Measurements from ENCODE around the gene MARK4.

MARK4 gene

DNA sequence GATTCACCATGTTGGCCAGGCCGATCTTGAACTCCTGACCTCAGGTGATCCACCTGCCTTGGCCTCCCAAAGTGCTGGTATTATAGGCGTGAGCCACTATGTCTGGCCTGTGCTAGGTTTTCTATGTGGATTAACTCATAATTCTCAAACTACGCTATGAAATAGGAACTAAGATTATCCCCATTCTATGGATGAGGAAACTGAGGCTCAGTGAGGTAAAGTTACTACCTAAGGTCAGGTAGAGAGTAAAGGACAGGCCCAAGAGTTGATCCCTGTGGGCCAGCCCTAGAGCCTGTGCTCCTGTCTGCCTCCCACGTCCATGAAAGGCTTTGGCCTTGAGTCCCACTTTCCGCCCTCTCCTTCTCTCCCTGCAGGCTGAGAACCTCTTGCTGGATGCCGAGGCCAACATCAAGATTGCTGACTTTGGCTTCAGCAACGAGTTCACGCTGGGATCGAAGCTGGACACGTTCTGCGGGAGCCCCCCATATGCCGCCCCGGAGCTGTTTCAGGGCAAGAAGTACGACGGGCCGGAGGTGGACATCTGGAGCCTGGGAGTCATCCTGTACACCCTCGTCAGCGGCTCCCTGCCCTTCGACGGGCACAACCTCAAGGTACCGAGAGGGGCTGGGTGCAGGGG lies 20.1 kb downstream of the MARK4 start:
- DNase-seq (ENCODE audit: low read depth in 3 of 3) = no peak

DNA sequence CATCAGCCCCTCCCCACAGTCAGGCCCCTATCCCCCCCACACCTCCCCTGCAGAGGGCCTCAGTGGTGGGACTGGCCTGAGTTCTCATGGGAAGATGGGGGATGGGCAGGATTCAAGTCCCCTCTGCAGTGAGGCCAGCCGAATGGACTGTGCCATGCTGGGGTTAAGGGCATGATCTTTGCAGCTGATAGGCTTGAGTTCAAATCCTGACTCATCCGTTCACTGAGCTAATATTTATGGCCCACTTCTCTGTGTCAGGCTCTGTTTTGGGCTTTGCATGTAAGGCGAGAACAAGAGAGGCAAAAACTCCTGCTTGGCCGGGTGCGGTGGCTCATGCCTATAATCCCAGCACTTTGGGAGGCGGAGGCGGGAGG lies 20.7 kb downstream of the MARK4 start:
- DNase-seq (ENCODE audit: low read depth in 3 of 3) = no peak

DNA sequence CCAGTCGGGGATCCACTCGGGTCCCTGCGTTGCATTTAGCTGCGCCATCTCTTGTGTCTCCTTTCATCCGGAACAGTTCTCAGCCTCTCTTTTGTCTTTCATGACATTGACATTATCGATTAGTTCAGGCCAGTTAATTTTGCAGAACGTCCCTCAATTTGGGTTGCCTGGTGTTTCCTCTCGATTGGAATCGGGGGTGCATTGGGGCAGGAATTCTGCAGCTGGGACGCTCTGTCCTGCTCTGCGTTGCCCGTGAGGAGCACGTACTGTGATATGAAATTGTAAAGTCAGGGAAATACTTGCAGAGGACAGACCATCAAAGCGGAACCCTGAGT lies 22.4 kb downstream of the MARK4 start:
- DNase-seq (ENCODE audit: low read depth in 3 of 3) = no peak

DNA sequence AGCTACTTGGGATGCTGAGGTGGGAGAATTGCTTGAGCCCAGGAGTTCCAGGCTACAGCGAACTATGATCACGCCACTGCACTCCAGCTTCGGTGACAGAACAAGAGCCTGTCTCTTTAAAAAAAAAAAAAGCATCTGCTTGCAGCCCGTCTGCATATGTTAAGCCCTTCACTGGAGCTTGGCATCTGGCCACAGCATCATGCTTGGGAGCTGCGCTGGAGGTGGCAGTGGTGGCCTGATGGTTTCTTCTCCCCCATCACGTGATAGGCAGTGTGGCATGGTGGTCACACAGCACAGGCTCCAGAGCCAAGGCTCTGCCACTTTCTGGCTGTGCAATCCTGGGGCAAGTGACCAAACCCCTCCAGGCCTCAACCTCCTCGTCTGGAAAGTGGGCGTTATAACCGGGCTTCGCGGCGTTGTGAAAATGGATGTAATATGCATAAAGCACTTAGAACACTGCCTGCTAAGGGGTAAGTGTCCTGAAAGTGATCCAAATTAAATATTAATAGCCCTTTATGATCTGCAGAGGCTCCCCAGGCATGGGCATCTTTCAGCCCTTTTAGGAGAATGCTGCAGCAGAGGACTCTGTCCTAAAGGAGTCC lies 24.4 kb downstream of the MARK4 start:
- no peak for DNase-seq (ENCODE audit: low read depth in 3 of 3)

DNA sequence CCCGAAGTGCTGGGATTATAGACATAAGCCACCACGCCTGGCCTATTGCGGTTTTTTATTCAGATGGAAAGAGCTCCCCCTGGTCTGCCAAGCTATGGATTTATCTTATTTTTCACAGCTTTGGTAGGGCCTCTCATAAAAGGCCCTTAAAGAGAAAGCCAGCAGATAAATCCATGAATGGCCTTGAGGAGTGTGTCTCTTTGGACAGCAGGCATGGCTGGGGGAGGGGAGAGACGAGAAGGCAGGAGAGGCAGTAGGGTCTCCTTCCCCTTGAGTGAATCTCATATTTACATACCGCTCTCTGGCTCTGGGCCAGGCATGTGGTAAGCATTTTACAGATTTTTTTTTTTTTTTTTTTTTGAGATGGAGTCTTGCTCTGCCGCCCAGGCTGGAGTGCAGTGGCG lies 25.2 kb downstream of the MARK4 start:
- no peak for DNase-seq (ENCODE audit: low read depth in 3 of 3)

DNA sequence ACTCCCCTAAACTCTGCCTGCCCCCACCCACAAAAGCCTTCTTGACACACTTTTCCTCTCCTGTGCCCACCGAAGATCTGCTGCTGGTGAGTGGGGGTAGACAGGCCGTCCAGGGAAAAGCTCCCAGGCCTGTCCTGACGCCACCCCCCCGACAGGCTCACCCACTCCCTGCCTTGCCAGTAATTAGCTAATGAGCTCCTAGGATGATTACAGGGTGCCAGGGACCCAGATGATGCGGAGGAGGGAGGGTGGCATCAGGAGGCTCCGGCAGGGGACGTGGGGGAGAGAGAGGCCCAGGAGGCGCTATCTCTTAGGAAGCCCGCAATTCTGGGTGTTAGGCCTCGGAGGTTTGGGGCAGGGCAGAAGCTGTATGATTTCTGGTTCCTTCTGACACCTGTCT lies 27.0 kb downstream of the MARK4 start:
- DNase-seq (ENCODE audit: low read depth in 3 of 3) = no peak

DNA sequence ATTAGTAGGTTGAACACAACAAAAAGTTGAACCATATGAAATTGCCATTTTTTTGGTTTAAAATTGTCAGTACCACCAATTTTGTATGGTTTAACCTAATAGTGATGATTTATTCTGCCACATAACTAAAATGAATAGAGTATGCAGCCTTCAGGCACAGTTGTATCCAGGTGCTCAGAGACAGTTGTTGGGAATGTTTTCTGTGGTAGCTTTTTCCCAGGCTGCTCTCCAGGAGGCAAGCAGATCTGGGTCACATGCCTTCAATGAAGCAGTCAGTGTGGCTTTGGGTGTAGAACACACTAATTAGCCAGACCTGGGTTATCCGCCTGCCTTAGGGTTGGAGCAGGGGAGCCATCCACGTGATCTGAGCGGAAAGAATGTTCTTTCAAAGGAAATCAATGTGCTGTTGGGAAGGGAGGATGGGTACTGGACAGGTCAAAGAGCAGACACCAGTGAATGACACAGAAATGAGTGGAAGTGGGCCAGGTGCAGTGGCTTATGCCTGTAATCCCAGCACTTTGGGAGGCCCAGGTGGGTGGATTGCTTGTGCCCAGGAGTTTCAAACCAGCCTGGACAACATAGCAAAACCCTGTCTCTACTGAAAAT lies 28.6 kb downstream of the MARK4 start:
- no peak for DNase-seq (ENCODE audit: low read depth in 3 of 3)

DNA sequence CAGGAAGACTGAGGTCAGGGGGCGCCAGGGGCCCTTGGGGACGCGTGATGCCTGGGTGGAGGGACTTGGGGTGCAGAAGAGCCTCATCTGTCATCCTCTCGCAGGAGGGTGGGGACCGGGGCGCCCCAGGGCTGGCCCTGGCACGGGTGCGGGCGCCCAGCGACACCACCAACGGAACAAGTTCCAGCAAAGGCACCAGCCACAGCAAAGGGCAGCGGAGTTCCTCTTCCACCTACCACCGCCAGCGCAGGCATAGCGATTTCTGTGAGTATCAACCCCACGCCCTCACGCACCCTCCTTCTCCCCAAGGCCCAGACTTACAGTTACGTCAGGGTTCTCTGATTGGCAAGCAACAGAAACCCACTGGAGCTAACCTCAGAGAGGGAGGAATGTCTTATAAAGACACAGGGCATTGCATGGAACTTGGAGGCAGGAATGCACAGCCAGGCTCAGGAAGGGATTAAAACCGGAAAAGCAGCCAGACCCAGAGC lies 29.4 kb downstream of the MARK4 start:
- no peak for DNase-seq (ENCODE audit: low read depth in 3 of 3)

DNA sequence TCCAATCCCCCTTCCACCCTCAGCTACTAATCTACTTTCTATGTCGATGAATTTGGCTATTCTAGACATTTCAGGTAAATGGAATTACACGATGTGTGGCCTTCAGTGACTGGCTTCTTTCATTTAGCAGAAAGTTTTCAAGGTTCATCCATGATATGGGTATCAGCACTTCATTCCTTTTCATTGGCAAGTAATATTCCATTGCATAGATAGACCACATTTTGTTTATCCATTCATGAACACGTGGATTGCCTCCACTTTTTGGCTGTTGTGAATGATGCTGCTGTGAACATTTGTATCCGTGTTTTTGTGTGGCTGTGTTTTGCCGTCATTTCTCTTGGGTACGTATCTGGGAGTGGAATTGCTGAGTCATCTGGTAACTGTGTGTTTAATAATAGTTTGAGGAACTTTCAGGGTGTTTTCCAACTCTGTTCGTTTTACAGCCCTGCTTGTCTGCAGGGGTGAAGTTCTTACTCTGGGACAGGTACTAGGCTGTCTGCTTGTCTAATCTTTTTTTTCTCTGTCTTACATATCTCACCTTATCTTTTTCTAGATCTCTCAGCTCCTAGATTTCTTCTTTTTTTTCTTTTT lies 32.5 kb downstream of the MARK4 start:
- no peak for DNase-seq (ENCODE audit: low read depth in 3 of 3)

DNA sequence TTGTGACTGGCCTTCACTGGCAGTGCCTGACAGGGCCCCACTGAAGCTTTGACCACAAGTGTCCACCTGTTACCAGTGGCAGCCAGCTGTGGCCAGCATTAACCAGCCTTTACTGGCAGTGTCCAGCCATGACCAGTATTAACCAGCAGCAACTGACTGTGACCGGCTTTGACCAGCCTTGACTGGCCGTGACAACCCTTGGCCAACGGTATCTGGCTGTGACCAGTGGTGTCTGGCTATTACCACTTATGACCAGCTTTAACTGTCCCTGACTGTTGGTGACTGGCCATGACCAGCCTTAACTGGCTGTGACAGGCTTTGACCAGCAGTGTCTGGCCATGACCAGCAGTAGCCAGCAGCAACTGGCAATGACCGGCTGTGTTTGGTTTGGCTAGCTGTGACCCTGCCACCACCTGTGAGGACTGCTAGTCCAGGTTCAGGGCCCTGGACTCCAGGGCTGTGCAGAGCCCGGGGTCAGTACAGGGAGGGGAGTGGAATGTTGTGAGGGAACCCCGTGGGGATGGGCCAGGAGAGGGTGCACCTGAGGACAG lies 39.4 kb downstream of the MARK4 start:
- DNase-seq (ENCODE audit: low read depth in 3 of 3) = no peak

DNA sequence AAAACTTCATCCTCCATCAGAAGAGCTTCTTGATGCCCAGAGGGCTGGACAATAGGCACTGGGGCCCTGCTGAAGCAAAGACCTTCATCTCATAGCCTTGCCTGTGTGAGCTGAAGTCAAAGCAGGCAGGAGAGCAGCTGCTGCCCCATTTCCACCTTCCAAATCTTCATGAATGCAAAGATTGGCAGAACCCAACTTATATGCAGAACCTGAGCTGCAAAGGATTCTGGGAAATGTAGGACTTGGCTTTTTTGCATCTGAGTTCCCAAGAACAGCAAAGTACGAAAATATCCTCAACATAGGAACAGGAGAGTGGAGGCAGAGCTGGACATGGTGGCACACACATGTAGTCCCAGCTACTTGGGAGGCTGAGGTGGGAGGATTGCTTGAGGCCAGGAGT lies 40.8 kb downstream of the MARK4 start:
- DNase-seq (ENCODE audit: low read depth in 3 of 3) = no peak

DNA sequence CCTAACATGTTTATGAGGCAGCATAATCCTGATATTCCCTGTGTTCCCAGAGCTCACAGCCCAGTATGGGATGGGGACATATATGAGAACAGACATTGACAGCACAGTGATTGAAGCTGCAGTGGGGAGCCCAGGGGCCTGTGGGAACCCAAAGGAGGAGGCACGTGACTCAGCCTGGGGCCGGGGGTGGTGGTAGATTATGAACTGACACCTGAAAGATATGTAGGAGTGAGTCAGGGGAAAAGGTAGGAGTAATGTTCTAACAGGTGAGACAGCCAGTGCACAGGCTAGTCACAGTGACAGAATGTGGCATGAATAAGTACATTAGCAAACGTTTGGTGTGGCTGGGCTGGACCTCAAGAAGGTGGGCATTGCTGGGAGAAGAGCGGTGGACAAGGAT lies 42.6 kb downstream of the MARK4 start:
- peak in 1 of 3 experiments; percentile 4 for DNase-seq (ENCODE audit: low read depth in 3 of 3)

DNA sequence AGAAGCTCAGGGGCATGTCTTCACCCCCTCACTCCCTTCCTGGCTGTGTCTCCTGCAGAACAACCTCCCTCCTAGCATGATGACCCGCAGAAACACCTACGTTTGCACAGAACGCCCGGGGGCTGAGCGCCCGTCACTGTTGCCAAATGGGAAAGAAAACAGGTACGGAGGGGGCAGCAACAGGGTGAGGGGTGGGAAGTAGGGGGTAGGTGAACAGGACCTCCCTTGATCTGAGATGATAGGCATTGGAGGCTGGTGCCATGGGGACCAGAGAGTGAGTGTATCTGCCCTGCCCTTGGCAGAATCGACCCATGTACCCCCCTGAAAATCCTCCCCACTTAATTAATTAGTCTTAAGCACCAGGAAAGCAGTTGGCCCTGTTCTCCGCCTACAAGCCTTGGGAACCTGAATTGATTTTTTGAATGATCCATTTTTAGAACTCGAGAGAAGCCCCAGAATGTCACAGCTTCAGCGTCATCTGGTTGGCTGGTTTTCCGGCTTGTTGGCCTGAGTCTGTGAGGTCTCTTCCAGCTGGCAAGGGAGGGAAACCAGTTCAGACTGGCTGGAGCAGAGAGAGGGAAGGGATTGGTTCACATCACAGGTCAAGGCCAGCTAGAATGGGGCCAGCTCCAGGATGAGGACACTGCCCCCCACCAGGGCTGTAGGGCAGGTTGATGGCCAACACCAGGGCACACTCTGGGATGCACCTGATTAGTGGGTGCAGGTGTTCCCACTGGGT lies 43.4 kb downstream of the MARK4 start:
- DNase-seq (ENCODE audit: low read depth in 3 of 3) = no peak

DNA sequence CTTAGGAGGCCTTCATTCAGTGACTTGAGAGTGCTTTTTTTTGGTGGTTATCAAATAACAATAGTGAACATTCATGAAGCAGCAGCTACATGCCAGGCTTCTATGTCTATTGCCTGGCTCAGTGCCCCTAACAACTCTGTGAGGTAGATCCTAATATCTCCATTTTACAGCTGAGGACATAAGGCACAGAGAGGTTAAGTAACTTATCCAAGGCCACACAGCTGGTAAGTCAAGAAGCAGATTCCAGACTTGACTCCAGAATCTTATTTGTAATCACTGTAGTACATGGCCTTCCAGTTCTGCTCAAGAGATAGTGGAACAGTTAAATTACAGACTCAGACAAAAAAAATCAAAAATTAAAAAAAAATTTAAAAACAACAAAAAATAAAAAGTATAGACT lies 44.8 kb downstream of the MARK4 start:
- no peak for DNase-seq (ENCODE audit: low read depth in 3 of 3)

DNA sequence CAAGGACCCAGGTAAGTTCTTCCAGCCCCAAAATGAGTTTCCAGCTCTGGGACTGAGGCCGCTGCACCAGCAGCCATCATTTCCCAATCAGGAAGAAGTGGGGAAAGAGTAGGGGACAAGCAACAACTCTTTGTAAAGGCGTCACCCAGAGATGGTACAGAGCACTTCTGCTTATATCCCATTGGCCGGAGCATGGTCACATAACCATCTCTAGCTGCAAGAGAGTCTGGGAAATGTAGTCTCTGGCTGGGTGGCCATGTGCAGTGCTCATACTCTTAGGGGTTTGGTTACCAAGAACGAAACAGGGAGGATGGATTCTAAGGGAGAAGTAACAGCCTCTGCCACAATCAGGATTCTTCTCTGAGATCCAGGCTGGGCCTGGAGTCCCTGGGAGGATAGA lies 45.3 kb downstream of the MARK4 start:
- DNase-seq (ENCODE audit: low read depth in 3 of 3) = no peak

DNA sequence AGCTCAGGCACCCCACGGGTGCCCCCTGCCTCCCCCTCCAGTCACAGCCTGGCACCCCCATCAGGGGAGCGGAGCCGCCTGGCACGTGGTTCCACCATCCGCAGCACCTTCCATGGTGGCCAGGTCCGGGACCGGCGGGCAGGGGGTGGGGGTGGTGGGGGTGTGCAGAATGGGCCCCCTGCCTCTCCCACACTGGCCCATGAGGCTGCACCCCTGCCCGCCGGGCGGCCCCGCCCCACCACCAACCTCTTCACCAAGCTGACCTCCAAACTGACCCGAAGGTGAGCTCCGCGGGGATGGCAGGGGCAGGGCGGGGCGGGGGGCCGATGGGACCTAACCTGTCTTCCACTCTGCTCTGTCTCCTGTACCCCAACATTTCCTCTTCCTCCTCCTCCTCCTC lies 46.6 kb downstream of the MARK4 start:
- DNase-seq (ENCODE audit: low read depth in 3 of 3) = no peak

DNA sequence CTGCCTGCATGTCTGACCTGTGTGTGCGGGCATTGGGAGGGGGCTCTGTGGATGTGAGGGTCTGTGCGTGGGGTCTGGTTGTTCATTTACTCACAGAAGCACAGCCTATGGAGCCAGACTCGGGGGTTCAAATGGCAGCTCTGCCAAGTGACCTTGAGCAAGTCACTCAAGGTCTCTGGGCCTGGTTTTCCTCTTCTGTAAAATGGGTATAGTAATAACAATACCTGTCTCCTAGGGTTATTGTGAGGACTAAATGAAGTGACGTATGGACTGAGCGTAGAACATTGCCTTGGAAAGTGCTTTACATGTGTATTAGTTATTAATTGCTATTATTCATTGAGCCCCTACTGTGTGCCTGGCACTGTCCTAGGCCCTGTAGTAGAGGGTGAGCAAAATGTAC lies 47.2 kb downstream of the MARK4 start:
- no peak for DNase-seq (ENCODE audit: low read depth in 3 of 3)

DNA sequence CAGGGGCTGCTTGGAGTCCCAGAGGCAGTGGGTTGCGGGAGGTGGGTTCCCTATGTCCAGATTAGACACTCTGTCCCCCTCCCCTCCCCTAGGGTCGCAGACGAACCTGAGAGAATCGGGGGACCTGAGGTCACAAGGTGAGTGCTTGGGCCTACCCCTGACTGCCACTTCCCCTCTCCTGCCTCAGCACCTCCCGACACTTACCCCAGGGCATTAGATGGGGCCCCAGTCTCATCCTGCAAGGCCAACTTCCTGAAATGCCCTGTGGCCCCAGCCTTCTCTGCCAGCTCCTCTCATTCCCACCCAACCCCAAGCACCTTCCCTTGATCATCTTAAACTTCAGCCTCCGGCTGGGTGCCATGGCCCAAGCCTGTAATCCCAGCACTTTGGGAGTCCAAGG lies 48.6 kb downstream of the MARK4 start:
- no peak for DNase-seq (ENCODE audit: low read depth in 3 of 3)

DNA sequence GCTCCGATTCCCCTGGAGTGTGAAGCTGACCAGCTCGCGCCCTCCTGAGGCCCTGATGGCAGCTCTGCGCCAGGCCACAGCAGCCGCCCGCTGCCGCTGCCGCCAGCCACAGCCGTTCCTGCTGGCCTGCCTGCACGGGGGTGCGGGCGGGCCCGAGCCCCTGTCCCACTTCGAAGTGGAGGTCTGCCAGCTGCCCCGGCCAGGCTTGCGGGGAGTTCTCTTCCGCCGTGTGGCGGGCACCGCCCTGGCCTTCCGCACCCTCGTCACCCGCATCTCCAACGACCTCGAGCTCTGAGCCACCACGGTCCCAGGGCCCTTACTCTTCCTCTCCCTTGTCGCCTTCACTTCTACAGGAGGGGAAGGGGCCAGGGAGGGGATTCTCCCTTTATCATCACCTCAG lies 51.3 kb downstream of the MARK4 start:
- no peak for DNase-seq (ENCODE audit: low read depth in 3 of 3)

DNA sequence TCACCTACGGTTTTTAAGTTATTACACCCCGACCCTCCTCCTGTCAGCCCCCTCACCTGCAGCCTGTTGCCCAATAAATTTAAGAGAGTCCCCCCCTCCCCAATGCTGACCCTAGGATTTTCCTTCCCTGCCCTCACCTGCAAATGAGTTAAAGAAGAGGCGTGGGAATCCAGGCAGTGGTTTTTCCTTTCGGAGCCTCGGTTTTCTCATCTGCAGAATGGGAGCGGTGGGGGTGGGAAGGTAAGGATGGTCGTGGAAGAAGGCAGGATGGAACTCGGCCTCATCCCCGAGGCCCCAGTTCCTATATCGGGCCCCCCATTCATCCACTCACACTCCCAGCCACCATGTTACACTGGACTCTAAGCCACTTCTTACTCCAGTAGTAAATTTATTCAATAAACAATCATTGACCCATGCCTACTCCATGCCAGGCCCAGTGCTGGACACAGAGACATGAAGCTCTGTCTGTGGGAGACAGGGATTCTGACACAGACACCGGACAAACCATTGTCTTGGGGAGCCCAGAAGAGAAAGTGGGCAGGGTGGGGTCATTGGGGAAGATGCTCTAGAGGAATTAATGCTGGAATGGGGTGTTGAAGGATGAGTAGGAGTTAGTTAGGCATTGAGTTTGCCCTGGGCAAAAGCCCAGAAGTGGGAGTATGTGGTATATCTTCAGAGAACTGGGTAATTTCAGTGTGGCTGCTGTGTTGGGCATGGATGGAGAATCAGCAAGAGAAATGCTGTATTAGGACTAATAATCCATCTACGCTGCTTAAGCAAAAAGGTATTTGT lies 52.4 kb downstream of the MARK4 start:
- DNase-seq (ENCODE audit: low read depth in 3 of 3) = no peak

DNA sequence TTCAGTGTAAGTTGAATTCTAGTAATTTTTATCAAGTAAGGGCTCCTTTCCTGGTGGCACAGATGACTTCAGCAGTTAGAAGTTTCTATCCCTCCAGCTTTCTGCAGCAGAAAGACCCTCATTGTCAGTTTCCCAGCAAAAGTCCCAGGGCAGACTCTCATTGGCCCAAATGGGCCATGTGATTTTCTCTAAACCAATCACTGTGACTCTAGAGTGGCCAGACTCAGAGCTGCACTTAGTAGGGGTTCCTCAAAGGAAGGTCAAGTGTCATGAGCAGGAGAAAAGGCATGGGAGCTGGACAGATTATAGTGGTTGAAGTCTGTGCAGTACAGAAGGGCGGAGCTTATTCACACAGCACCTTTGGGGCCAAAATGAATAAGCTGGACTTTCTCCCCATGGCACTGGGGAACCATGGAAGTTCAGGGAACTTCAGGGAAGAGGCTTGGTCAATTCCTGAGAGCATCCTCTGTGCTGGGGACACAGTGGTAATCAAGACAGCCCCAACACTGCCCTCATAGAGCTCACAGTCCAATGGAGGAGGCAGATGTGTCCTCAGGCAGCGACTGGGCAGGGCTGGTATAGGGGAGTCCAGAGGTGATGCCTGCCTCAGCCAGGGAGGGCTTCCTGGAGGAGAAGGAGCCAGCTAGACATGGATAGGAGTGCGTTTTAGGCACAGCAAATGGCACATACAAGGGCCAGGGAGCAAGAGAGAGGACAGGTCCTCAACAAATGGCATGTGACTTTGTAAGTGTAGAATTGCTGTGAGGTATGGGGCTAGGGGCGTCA lies 53.3 kb downstream of the MARK4 start:
- no peak for DNase-seq (ENCODE audit: low read depth in 3 of 3)
